ENCODE results near the gene MORC1. TPM values are rescaled to one million over a fixed set of nuclear protein-coding genes. Genes with fewer than 3 reads are reported as not detected.

Gene MORC1
- polyA plus RNA-seq, 1 donor (not counting 4 experiments of a cell fraction or from before 2014, with no cell fraction given): not detected

- H3K4me1 ChIP-seq (ENCODE audit: control insufficient read depth, extremely low read depth, insufficient read depth, low read length): no peaks in the 10 kb centered on the region
- no peak overlapping the region for H2AFZ ChIP-seq (ENCODE audit: control insufficient read depth, low read length)
- TF ChIP-seq EZH2 (IDR thresholded peaks at IDR 0.05; ENCODE audit: low read length) (no peak), CTCF (optimal IDR thresholded peaks at IDR 0.05 in 1 of 3, IDR thresholded peaks at IDR 0.05 in 1 of 3, conservative IDR thresholded peaks at IDR 0.05 in 1 of 3; ENCODE audit: extremely low read depth in 1 of 3, insufficient read depth in 2 of 3, low read length in 3 of 3) (no peak)
- no peaks in the 10 kb centered on the region for H3K9me1 ChIP-seq (ENCODE audit: control insufficient read depth, extremely low read depth, insufficient read depth, low read length)
- no peak for FAIRE-seq
- no peak overlapping the region for H3K4me3 ChIP-seq (ENCODE audit: control insufficient read depth in 2 of 3, extremely low read depth in 1 of 3, insufficient read depth in 2 of 3, low read depth in 1 of 3, low read length in 3 of 3)
- H3K27me3 ChIP-seq (ENCODE audit: control insufficient read depth, extremely low read depth, insufficient read depth, low read length): no peaks in the 10 kb centered on the region
- DNase-seq (ENCODE audit: low read depth, low spot score): no peak
- no peaks in the 10 kb centered on the region for H4K20me1 ChIP-seq (ENCODE audit: control insufficient read depth, extremely low read depth, insufficient read depth, low read length)
- H3K79me2 ChIP-seq (ENCODE audit: control insufficient read depth, insufficient read depth, low read length): no peaks in the 10 kb centered on the region
- H3K9ac ChIP-seq (ENCODE audit: control insufficient read depth, extremely low read depth, insufficient read depth, low read length): no peak overlapping the region
- H3K4me2 ChIP-seq (ENCODE audit: control insufficient read depth, extremely low read depth, insufficient read depth, low read depth, low read length): no peak overlapping the region
- dilution Hi-C loops (cut with MboI; ENCODE audit: extremely low pct_ligation_motif_present, low sequenced_read_pairs): no loop called here
- no peak overlapping the region for H3K27ac ChIP-seq (ENCODE audit: control insufficient read depth, insufficient read depth, low read length)
- no peaks in the 10 kb centered on the region for H3K9me3 ChIP-seq (ENCODE audit: control insufficient read depth, low read depth, low read length)
- no peaks in the 10 kb centered on the region for H3K36me3 ChIP-seq (ENCODE audit: control insufficient read depth in 2 of 2, extremely low read depth in 1 of 2, insufficient read depth in 2 of 2, low read length in 2 of 2)
These were observed 91.1 kb downstream of the MORC1 start for GRCh38 chr3:109026821-109027220.

- Histone ChIP-seq H3K27ac (ENCODE audit: control insufficient read depth, insufficient read depth, low read length) (no peak overlapping the region), H3K4me2 (ENCODE audit: control insufficient read depth, extremely low read depth, insufficient read depth, low read depth, low read length) (no peak overlapping the region), H3K9me1 (ENCODE audit: control insufficient read depth, extremely low read depth, insufficient read depth, low read length) (no peaks in the 10 kb centered on the region), H3K4me1 (ENCODE audit: control insufficient read depth, extremely low read depth, insufficient read depth, low read length) (no peaks in the 10 kb centered on the region), H3K9me3 (ENCODE audit: control insufficient read depth, low read depth, low read length) (no peaks in the 10 kb centered on the region), H3K36me3 (ENCODE audit: control insufficient read depth in 2 of 2, extremely low read depth in 1 of 2, insufficient read depth in 2 of 2, low read length in 2 of 2) (no peaks in the 10 kb centered on the region), H2AFZ (ENCODE audit: control insufficient read depth, low read length) (no peak overlapping the region), H4K20me1 (ENCODE audit: control insufficient read depth, extremely low read depth, insufficient read depth, low read length) (no peaks in the 10 kb centered on the region), H3K27me3 (ENCODE audit: control insufficient read depth, extremely low read depth, insufficient read depth, low read length) (no peaks in the 10 kb centered on the region), H3K9ac (ENCODE audit: control insufficient read depth, extremely low read depth, insufficient read depth, low read length) (no peak overlapping the region), H3K4me3 (ENCODE audit: control insufficient read depth in 2 of 3, extremely low read depth in 1 of 3, insufficient read depth in 2 of 3, low read depth in 1 of 3, low read length in 3 of 3) (no peak overlapping the region), H3K79me2 (ENCODE audit: control insufficient read depth, insufficient read depth, low read length) (no peaks in the 10 kb centered on the region)
- TF ChIP-seq EZH2 (IDR thresholded peaks at IDR 0.05; ENCODE audit: low read length) (no peak), CTCF (optimal IDR thresholded peaks at IDR 0.05 in 1 of 3, IDR thresholded peaks at IDR 0.05 in 1 of 3, conservative IDR thresholded peaks at IDR 0.05 in 1 of 3; ENCODE audit: extremely low read depth in 1 of 3, insufficient read depth in 2 of 3, low read length in 3 of 3) (no peak)
- DNase-seq (ENCODE audit: low read depth, low spot score) (no peak), FAIRE-seq (no peak)
- dilution Hi-C loops (cut with MboI; ENCODE audit: extremely low pct_ligation_motif_present, low sequenced_read_pairs): no loop called here
These were observed 92.0 kb downstream of the MORC1 start for GRCh38 chr3:109025896-109026295.
